Left lung (tissue), 10 donors: Measurements from ENCODE around the gene DARS1. TPM values are rescaled to one million over a fixed set of nuclear protein-coding genes. Genes with fewer than 3 reads are reported as not detected.
A peak's percentile ranks its signal among the peaks of the same experiment; 100 is the strongest.
"Not testable (repeated sequence)": the region's sequence is repeated elsewhere in the genome, so short reads cannot be mapped to it uniquely, and the experiment has no call there.

Source experiments
- ATAC-seq: fragments of 200-7000 bp; cut with Tn5 transposase; one replicate; pipeline ENCODE4 v1.9.1; 2020; ENCODE audit warnings: moderate library complexity
- DNase-seq, 4 donors: peaks; one replicate each; pipeline ENCODE4 v3.0.0-alpha.2; 2013 to 2020
- H3K27ac ChIP-seq, 2 donors: fragments of 200-600 bp; sonication (generic) in 1 of 2; one replicate each; pipeline versions ENCODE4 v1.5.0 to v1.8.0; 2020 to 2021
- H3K27me3 ChIP-seq, 2 donors: fragments of 200-600 bp; sonication (generic) in 1 of 2; one replicate each; pipeline versions ENCODE4 v1.5.0 to v1.8.0; 2020 to 2021
- H3K36me3 ChIP-seq, 2 donors: fragments of 200-600 bp; sonication (generic) in 1 of 2; one replicate each; pipeline versions ENCODE4 v1.5.0 to v1.8.0; 2020 to 2021
- H3K4me1 ChIP-seq, 2 donors: fragments of 200-600 bp; one replicate each; pipeline ENCODE4 v1.8.0; 2021
- H3K4me3 ChIP-seq, 2 donors: fragments of 200-600 bp; sonication (generic) in 1 of 2; one replicate each; pipeline versions ENCODE4 v1.5.0 to v1.8.0; 2020 to 2021; ENCODE audit warnings: mild to moderate bottlenecking in 1 of 2
- H3K9me3 ChIP-seq, 2 donors: fragments of 200-600 bp; sonication (generic) in 1 of 2; one replicate each; pipeline versions ENCODE4 v1.5.0 to v1.8.0; 2020 to 2021
- CTCF ChIP-seq, 2 donors: fragments of 200-600 bp; sonication (generic) in 1 of 2; IDR thresholded peaks; one replicate each; pipeline versions ENCODE4 v1.5.0 to v1.8.0; 2021; ENCODE audit warnings: antibody characterized with exemption in 2 of 2
- intact Hi-C, 2 donors: fragments of 100-400 bp; cut with DNase I; formaldehyde crosslinking; loops; one replicate each; pipeline versions ENCODE4 v1.11.2 to v1.14.2; 2022
- polyA plus RNA-seq, 6 donors: library from polyadenylated mRNA; unstranded; fragments of 120-200 nt; gene quantifications; one replicate each; pipeline ENCODE4 v1.2.1, GENCODE V29; 2013; ENCODE audit not compliant: insufficient read length in 6 of 6
- total RNA-seq, 2 donors: library from RNA; stranded (reverse); fragmentation: NEBNext Ultra II Directional; extraction: Animal tissue kit (Norgen Biotek cat#: 25700); gene quantifications; one replicate each; pipeline ENCODE4 v1.2.1, GENCODE V29; 2021
- donor health status: DM: no; HTN: yes; CAD: no.
- donor health status: DM: no; HTN: no; CAD: no.

The DARS1 gene
- total and polyA plus RNA-seq, 8 donors = 46.9 to 165 (median 134) TPM

DNA sequence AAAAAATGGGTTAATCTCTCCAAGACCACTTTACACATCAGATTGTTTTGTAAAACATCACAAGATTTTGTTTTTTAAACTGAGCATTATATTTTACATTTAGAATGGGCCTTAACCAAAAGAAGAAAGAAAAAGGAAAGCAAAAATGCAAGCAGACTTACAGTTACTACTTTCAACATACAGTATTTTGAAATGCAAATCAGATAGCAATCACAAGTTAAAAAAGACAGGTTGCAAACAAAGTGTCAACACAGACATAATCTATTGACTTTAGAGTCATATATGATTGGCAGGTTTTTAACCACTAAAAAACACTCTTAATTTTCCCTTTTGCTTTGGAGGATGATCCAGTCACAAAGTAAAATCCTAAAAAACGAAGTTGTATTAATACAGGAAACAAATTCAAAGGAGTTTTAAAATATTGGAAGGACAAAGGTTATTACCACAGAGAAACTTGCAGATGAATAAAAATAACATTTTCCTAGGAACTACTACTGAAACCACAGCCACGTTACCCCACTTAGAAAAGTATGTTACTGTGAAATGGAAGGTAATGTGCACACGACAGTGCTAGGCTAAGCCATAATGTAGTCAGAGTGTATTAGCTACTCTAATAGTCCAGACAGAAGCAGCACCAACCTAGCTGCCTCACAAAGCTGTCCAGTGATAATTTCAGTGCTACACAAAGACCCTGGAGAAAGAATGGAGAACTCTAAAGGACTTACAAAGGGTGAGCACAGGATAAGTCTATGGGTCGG lies 22.9 kb downstream of the DARS1 start:
- no peak for TF ChIP-seq CTCF (IDR thresholded peaks at IDR 0.05)
- peaks cover 8 to 56% of the 10 kb centered on the region in 2 donors for H3K4me1 ChIP-seq
- ATAC-seq (no peak), DNase-seq (no peak)
- H3K27me3 ChIP-seq = no peaks in the 10 kb centered on the region
- peak overlapping the region in 1 of 2 donors; percentile 64 for H3K27ac ChIP-seq
- no peaks in the 10 kb centered on the region for H3K9me3 ChIP-seq
- intact Hi-C loops = no loop called here
- H3K36me3 ChIP-seq = no peaks in the 10 kb centered on the region
- H3K4me3 ChIP-seq = no peak overlapping the region

DNA sequence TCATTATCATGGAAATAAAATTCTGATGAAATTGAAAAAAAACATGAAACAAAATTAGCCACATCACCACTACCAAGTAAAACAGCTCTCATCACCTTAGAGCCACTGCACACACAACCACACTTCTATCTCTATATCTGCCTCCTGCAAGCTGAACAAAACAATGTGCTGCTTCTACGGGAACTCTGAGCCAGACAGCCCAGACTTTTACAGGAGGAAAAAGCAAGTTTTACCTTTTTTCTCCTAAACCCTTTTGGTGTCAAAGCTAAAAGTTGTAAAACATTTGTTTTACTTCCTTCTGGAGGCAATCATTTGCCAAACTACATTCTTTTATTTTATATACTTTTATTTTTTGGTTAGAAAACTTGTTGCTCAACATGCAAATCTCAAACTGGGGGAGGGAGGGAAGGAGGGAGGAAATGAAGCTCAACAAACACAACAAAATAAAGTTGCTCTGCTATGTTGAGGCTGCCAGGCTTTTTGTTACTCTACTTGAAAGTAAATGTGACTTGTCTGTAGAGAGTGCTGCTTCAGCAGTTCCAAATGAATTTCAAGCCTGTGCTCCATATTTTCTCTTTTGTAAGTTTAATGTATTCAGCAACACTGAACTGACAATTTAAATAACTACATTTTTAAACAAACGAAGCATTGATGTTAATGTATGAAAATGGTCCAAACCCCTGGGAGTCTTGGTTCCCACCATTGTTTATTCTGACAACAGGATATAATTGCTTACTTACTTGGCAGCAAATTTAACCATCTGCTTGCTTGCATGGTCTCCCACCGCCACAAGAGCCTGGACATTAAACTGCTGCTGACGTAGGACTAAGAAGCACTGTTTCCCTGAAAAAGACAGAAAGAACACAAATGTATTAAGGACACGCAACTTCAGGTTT lies 24.5 kb downstream of the DARS1 start:
- ATAC-seq = peak; percentile 44
- peak overlapping the region; percentile 55 to 64 for H3K27ac ChIP-seq
- no peaks in the 10 kb centered on the region for H3K27me3 ChIP-seq
- H3K36me3 ChIP-seq = no peaks in the 10 kb centered on the region
- peak in 2 of 4 donors; percentile 81 to 89 for DNase-seq
- no peaks in the 10 kb centered on the region for H3K9me3 ChIP-seq
- H3K4me3 ChIP-seq = no peak overlapping the region
- no peak for TF ChIP-seq CTCF (IDR thresholded peaks at IDR 0.05)
- intact Hi-C loops = no loop called here
- H3K4me1 ChIP-seq = peaks cover 8 to 53% of the 10 kb centered on the region in 2 donors

- Histone ChIP-seq H3K36me3 (no peaks in the 10 kb centered on the region), H3K27ac (peak overlapping the region in 1 of 2 donors; percentile 55), H3K9me3 (no peaks in the 10 kb centered on the region), H3K4me1 (peaks cover 8 to 45% of the 10 kb centered on the region in 2 donors), H3K4me3 (no peak overlapping the region), H3K27me3 (no peaks in the 10 kb centered on the region)
- TF ChIP-seq CTCF (IDR thresholded peaks at IDR 0.05) = no peak
- intact Hi-C loops = no loop called here
- ATAC-seq (no peak), DNase-seq (no peak)
Observed at GRCh38 chr2:135960150-135960549, 25.3 kb downstream of the DARS1 start.

- intact Hi-C loops, DNase-seq, H3K27me3 ChIP-seq, ATAC-seq, H3K9me3 ChIP-seq, H3K36me3 ChIP-seq, H3K27ac ChIP-seq, H3K4me3 ChIP-seq: not testable (repeated sequence)
- peaks cover 8 to 40% of the 10 kb centered on the region in 2 donors for H3K4me1 ChIP-seq
Observed at GRCh38 chr2:135958927-135959326, 26.5 kb downstream of the DARS1 start.

DNA sequence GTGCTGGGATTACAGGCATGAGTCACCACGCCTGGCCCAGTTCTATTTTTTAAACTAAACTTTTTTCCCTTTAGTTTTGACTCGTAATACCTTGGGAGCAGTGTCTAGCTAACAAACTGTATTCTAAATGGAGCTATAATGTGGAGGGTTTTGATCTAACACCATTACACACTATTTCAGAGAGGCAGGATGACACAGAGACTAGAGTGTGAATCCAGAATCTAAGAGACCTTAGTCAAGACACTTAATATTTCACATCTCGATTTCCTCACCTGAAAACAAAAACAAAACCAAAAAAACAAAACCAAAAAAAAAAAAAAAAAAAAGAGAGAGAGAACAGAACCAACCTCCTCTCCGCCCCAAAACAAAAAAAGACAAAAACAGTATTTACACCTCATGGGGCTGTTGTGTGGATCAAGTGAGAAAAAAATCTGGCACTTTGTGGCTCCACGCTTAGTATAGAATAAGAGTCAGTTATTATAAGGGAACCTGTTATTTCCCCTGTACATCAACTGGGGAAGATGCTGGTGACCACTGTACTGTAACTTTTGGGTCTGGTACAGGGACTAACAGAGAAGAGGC lies 31.3 kb downstream of the DARS1 start:
- Histone ChIP-seq H3K36me3 (no peaks in the 10 kb centered on the region), H3K4me1 (peaks cover 17 to 27% of the 10 kb centered on the region in 2 donors), H3K27me3 (no peaks in the 10 kb centered on the region), H3K9me3 (no peaks in the 10 kb centered on the region), H3K27ac (no peak overlapping the region), H3K4me3 (no peak overlapping the region)
- ATAC-seq (no peak), DNase-seq (no peak)
- intact Hi-C loops = no loop called here
- TF ChIP-seq CTCF (IDR thresholded peaks at IDR 0.05) = no peak
